ENCODE measurements around the gene CGAS.
"Not testable (repeated sequence)": the region's sequence is repeated elsewhere in the genome, so short reads cannot be mapped to it uniquely, and the experiment has no call there.

Gene CGAS

DNA sequence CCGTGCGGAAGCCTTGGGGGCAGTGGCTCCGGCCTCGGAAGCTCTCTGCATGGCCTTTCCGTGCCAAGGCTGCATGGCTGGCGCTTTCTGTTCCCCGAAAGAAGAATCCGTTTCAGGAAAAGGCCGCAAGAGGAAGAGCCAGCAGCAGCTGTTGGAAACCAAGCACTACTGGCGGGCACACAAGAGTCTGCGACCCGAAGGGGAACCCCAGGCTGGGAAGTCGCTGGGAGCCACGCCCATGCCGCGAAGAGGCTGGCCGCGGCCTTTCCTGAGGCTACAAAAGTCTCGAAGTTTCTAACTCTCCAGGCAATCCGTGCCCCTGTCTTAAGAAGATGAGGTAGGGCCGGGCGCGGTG lies at the start of gene CGAS:
CGAS (minus strand) TSS at position 191 of the 355 bp plus-strand sequence; CDS start at position 75, 116 bp downstream.
- peak; percentile 53 for DNase-seq (ENCODE audit: low spot score)

- no peak for DNase-seq (ENCODE audit: low spot score)
These were observed 45.8 kb upstream of the CGAS start for GRCh38 chr6:73497915-73498314.

GRCh38 chr6:73491377-73491776 lies 39.3 kb upstream of the CGAS start:
- no peak for DNase-seq (ENCODE audit: low spot score)

- no peak for DNase-seq (ENCODE audit: low spot score)
These were observed 35.4 kb upstream of the CGAS start for GRCh38 chr6:73487473-73487872.

DNA sequence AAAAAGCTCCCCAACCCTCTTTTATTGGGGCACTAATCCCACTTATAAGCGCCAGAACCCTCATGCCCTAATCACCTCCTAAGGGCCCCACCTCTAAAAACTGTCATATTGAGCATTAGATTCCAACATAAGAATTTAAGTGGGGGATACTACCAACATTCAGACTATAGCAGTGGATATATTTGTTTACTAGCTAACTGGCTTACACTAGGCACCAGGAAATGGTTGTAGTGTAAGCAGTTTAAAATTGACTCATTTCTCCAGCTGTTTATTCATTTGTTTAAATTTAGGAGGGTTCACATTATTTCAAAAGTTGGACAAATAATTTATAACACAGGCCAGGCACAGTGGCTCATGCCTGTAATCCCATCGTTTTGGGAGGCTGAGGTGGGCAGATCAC lies 32.3 kb upstream of the CGAS start:
- DNase-seq (ENCODE audit: low spot score): no peak

GRCh38 chr6:73481969-73482368 lies 29.9 kb upstream of the CGAS start:
- no peak for DNase-seq (ENCODE audit: low spot score)

- DNase-seq (ENCODE audit: low spot score): no peak
These were observed 25.3 kb upstream of the CGAS start for GRCh38 chr6:73477407-73477806.

GRCh38 chr6:73476723-73477122 lies 24.6 kb upstream of the CGAS start:
- DNase-seq (ENCODE audit: low spot score): no peak

DNA sequence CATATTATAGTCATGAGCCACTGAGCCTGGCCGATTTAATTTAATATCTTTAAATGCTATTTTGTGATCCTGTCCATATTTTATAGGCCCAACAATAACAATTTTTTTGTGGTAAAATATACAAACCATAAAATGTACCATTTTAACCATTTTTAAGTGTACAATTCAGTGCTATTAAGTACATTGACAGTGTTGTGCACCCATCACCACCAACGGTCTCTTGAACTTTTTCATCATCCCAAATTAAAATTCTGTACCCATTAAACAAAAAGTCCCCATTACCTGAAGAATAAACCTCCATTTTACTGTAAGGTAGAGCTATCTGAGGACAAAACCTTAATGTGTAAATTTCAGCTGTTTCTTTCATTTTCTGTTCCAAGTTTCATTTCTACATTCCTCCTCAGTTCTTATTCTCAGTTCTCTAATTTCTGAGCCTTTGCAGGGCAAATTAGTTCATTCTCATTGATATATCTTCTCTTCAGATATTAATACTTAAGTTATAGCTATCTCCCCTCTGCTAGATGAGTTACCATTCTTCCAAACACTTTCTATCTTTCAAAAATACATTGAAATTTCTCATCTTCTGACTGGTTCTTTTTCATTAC lies 19.7 kb upstream of the CGAS start:
- DNase-seq (ENCODE audit: low spot score): no peak

DNA sequence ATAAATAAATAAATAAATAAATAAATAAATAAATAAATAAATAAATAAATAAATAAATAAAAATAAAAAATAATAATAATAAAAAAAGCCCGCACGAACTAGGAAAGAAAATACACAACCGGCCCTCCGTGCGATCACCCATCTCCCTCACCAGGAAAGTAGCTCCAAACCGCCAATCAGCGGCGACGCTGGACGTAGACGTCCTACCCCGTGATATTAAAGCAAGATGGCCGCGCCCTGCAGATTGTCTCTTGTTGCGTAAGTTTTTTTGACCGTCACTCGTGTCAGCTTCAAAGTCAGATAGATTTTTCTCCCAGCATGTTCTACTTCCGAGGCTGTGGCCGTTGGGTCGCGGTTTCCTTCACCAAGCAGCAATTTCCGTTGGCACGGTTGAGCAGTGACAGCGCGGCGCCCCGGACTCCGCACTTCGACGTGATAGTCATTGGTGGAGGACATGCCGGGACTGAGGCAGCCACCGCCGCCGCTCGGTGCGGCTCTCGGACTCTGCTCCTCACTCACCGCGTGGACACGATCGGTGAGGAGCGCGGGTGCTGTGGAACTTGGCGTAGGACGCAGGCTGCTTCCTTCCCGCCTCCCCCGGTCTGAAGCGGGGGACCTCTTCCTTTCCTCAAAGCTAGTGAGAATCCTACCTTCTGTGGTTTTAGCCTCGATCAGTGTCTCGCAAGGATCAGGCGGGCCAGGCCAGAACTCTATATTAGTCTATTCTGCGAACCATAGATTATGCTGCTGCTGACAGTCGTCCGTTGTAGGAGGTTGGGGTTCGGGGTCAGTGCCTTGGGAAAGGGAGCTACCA lies 9.6 kb upstream of the CGAS start, which contains the start of gene MTO1:
MTO1 (plus strand) TSS at position 201 of the 814 bp plus-strand sequence; CDS start at position 319, 118 bp downstream.
- peak; percentile 90 for DNase-seq (ENCODE audit: low spot score)

- no peak for DNase-seq (ENCODE audit: low spot score)
These were observed 8.0 kb upstream of the CGAS start for GRCh38 chr6:73460056-73460455.

- DNase-seq (ENCODE audit: low spot score): not testable (repeated sequence)
These were observed 7.4 kb upstream of the CGAS start for GRCh38 chr6:73459474-73459873.

DNA sequence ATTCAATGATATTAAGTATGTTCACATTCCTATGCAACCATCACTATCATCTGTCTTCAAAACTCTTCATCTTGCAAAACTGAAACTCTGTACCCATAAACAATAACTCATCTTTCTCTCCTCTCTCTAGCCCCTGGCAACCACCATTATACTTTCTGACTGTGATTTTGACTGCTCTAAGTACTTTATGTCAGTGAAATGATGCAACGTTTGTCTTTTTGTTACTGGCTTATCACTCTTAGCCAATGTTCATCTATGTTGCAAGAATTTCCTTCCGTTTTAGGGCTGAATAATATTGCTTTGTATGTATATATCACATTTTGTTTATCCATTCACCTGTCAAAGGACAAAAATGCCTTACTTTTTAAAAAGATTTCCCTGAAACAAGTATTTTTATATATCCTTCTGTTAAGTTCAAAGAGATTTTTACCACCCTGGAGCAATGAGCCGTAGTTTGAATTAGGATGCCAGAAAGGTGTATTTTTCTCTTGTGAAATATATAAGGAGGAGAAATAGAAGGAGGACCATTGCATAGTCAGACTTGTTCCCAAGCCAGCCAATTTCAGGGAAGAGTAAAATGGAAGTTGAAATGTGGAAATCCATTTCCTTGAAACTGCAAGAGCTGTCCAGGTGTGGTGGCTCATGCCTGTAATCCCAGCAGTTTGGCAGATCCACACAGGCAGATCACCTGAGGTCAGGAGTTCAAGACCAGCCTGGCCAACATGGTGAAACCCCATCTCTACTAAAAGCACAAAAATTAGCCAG lies 4.0 kb upstream of the CGAS start:
- no peak for DNase-seq (ENCODE audit: low spot score)

DNA sequence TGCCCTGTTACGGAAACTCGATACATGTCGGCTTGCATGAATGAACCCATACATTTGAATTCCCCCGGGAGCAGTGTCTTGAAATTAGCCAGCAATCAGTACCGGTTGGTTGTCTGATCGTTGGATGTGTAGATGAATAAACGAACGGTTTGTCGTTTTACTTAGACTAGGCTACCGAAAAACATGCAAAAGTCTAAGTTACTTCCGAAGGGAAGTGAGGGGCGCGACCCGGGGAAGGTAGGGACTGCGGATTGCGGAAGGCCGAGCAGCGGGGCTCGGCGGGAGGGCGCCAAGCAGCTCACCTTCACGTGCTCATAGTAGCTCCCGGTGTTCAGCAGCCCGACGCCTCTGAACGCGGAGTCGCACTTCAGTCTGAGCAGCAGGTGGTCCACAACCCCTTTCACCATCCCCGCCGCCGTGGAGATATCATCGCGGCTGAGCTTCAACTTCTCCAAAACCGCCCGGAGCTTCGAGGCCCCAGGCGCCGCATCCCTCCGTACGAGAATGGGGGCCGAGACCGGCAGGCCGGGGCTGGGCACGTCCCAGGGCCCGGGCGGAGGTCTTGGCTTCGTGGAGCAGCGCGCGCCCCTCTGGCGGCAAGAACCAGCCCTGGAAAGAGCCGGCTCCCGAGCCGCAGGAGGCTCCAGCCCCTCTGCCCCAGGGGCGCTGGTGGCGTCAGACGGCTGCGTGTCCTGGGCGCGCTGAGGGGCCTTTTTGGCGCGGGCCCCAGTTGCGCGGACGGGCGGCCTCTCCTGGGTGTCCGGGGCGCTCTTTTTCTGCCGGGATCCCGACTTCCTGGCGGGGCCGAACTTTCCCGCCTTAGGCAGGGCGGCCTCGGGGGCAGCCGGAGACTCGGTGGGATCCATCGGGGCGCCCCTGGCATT lies 632 bp downstream of the CGAS start:
- DNase-seq (ENCODE audit: low spot score): peak; percentile 23

DNA sequence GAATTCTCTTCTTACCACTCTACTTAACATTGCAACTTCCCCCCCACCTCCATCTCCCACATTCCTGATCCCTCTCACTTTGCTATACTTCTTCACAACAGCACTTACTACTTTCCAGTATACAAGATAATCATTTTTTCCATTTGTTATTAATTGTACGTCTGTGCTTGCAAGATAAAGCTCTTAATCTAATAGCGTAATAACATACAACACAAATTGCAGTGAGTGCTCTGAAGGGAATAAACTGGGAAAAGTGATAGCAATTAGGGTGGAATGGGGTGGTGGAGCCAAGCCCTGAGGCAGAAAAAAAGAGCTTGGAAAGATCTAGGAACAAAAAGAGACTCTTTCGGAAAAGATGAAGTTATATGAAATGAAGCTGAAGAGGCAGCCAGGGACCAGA lies 8.5 kb downstream of the CGAS start:
- DNase-seq (ENCODE audit: low spot score): no peak

DNA sequence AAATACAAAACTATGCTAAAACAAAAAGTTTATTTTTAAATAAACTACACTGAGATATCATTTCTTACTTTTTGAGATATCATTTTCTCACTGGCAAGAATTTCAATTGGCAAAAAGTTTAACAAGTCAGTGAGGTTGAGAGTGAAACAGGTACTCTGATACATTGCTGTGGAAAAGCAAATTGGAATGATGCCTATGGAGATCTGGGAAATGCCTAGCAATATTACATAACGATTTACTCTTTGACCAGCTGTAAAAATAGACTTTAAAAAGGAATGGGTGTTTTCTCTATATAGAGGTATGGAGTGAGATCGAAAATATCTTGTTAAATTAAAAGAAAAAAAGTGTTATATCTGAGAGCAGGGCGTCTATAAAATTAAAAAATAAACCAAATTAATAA lies 16.9 kb downstream of the CGAS start:
- DNase-seq (ENCODE audit: low spot score): no peak

- no peak for DNase-seq (ENCODE audit: low spot score)
These were observed 30.6 kb downstream of the CGAS start for GRCh38 chr6:73421534-73421933.

DNA sequence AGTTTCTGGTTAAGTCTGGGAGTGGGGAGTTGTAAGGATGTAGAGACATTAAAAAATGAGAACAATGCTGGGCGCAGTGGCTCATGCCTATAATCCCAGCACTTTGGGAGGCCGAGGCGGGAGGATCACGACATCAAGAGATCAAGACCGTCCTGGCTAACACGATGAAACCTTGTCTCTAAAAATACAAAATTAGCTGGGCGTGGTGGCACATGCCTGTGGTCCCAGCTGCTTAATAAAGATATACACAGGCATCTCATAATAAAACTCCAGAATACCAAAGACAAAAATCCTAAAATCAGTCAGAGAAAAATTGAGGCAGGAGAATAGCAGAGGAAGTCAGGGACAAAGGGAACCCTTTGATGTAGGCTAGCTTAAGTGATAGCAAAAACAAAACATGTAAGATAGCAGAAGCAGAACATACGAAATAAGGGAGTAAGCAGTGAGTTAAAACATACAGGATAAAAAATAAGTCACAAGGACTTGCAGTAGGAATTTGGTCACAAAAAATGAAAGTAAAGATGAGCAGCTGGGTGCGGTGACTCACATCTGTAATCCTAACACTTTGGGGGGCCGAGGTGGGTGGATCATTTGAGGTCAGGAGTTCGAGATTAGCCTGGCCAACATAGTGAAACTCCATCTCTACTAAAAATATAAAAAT lies 33.9 kb downstream of the CGAS start:
- no peak for DNase-seq (ENCODE audit: low spot score)

GRCh38 chr6:73413102-73413501 lies 39.0 kb downstream of the CGAS start:
- no peak for DNase-seq (ENCODE audit: low spot score)

DNA sequence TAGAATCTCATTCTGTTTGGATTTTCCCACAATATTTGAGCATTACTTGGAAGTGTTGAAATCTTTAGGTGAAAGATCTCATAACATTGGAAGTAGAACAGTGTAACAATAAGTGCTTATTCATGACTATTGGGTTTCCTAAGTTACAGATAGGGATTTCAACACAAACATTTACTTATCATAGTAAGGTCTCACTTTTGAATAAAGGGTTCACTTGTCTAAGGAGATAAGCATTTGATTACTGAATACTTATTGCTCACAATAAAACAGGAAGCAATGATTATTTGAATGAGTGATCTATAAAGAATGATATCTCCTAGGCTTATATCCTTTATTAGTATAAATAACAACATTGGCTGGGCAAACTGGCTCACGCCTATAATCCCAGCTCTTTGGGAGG lies 42.7 kb downstream of the CGAS start:
- no peak for DNase-seq (ENCODE audit: low spot score)

DNA sequence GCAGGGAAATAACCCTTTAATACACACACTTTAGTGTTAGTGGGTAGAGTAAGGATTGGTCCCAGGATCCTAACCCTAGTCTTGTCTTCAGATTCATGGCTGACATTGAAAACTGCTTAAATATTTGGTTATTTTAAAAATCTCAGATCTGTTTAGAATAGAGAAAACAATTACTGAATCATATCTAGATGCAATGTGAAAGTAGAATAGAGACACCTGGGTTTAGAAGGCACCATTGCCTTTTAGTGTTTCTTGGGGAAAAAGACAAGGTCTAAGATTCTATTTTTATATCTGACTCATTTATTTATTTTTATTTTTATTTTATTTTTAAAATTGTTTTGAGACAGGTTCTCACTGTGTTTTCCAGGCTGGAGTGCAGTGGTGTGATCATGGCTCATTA lies 51.4 kb downstream of the CGAS start:
- DNase-seq (ENCODE audit: low spot score): no peak
